Measurements from ENCODE around the gene MSL1.
"Not testable (repeated sequence)": the region's sequence is repeated elsewhere in the genome, so short reads cannot be mapped to it uniquely, and the experiment has no call there.

MSL1 gene

GRCh38 chr17:40134184-40134583, 12.4 kb downstream of the MSL1 start:
- no peak for DNase-seq
- no peak overlapping the region for H2BK15ac ChIP-seq (replicated peaks; ENCODE audit: low read depth)
- no CpG with 5 or more reads among the region's 7 CpGs for WGBS (ENCODE audit: extremely low coverage, insufficient coverage, low lambda C conversion rate)
- peaks cover 1% of the 10 kb centered on the region for H3K27me3 ChIP-seq (ENCODE audit: insufficient read depth, low read length, poor library complexity)
- no peak overlapping the region for H3K18ac ChIP-seq (ENCODE audit: low read length)
- no peak overlapping the region for H4K8ac ChIP-seq (ENCODE audit: low read depth, low read length)
- H2AK5ac ChIP-seq (ENCODE audit: low read length) = no peak overlapping the region
- no peaks in the 10 kb centered on the region for H3K4me1 ChIP-seq (ENCODE audit: control insufficient read depth, low read depth, low read length)
- H3K4ac ChIP-seq (ENCODE audit: low read depth, low read length) = no peak overlapping the region
- peaks cover 4% of the 10 kb centered on the region for H3K79me1 ChIP-seq (ENCODE audit: low read length)
- H2BK5ac ChIP-seq (ENCODE audit: low read length) = no peak overlapping the region
- no peaks in the 10 kb centered on the region for H3K79me2 ChIP-seq (ENCODE audit: control insufficient read depth, insufficient read depth, low read length)
- no peak overlapping the region for H2BK120ac ChIP-seq (ENCODE audit: low read depth, low read length)
- H3K9ac ChIP-seq (ENCODE audit: low read length) = no peak overlapping the region
- H3K27ac ChIP-seq (ENCODE audit: low read depth, low read length) = peak overlapping the region; percentile 34
- H3K4me2 ChIP-seq (ENCODE audit: low read length) = no peak overlapping the region
- no peak overlapping the region for H3K23ac ChIP-seq (ENCODE audit: low read length)
- H4K5ac ChIP-seq (ENCODE audit: low read length) = no peak overlapping the region
- peaks cover 17% of the 10 kb centered on the region for H3K36me3 ChIP-seq (ENCODE audit: control insufficient read depth, insufficient read depth, low read length)
- H3K4me3 ChIP-seq (ENCODE audit: low read length) = no peak overlapping the region
- H3K56ac ChIP-seq (ENCODE audit: low read length) = no peak overlapping the region

- no CpG with 5 or more reads among the region's 3 CpGs for WGBS (ENCODE audit: extremely low coverage, insufficient coverage, low lambda C conversion rate)
- H4K5ac ChIP-seq (ENCODE audit: low read length) = no peak overlapping the region
- no peaks in the 10 kb centered on the region for H3K79me1 ChIP-seq (ENCODE audit: low read length)
- H2BK120ac ChIP-seq (ENCODE audit: low read depth, low read length) = no peak overlapping the region
- no peak overlapping the region for H2BK5ac ChIP-seq (ENCODE audit: low read length)
- no peak overlapping the region for H2AK5ac ChIP-seq (ENCODE audit: low read length)
- no peak overlapping the region for H3K56ac ChIP-seq (ENCODE audit: low read length)
- no peak overlapping the region for H3K23ac ChIP-seq (ENCODE audit: low read length)
- H3K18ac ChIP-seq (ENCODE audit: low read length) = no peak overlapping the region
- no peak overlapping the region for H3K4me3 ChIP-seq (ENCODE audit: low read length)
- peaks cover 1% of the 10 kb centered on the region for H3K27me3 ChIP-seq (ENCODE audit: insufficient read depth, low read length, poor library complexity)
- no peak overlapping the region for H4K8ac ChIP-seq (ENCODE audit: low read depth, low read length)
- peaks cover 10% of the 10 kb centered on the region for H3K36me3 ChIP-seq (ENCODE audit: control insufficient read depth, insufficient read depth, low read length)
- no peak overlapping the region for H2BK15ac ChIP-seq (replicated peaks; ENCODE audit: low read depth)
- H3K4me2 ChIP-seq (ENCODE audit: low read length) = no peak overlapping the region
- no peaks in the 10 kb centered on the region for H3K4me1 ChIP-seq (ENCODE audit: control insufficient read depth, low read depth, low read length)
- no peak overlapping the region for H3K9ac ChIP-seq (ENCODE audit: low read length)
- no peak overlapping the region for H3K27ac ChIP-seq (ENCODE audit: low read depth, low read length)
- no peaks in the 10 kb centered on the region for H3K79me2 ChIP-seq (ENCODE audit: control insufficient read depth, insufficient read depth, low read length)
- no peak overlapping the region for H3K4ac ChIP-seq (ENCODE audit: low read depth, low read length)
- peak; percentile 34 for DNase-seq
These were observed 14.0 kb downstream of the MSL1 start for GRCh38 chr17:40135817-40136216.

- peak overlapping the region; percentile 10 for H3K18ac ChIP-seq (ENCODE audit: low read length)
- peaks cover 3% of the 10 kb centered on the region for H3K4me1 ChIP-seq (ENCODE audit: control insufficient read depth, low read depth, low read length)
- H3K23ac ChIP-seq (ENCODE audit: low read length) = no peak overlapping the region
- no peak overlapping the region for H2AK5ac ChIP-seq (ENCODE audit: low read length)
- WGBS (ENCODE audit: extremely low coverage, insufficient coverage, low lambda C conversion rate) = no CpG with 5 or more reads among the region's 14 CpGs
- H3K36me3 ChIP-seq (ENCODE audit: control insufficient read depth, insufficient read depth, low read length) = peaks cover 3% of the 10 kb centered on the region
- H3K4me3 ChIP-seq (ENCODE audit: low read length) = peak overlapping the region; percentile 38
- H4K8ac ChIP-seq (ENCODE audit: low read depth, low read length) = no peak overlapping the region
- no peak overlapping the region for H4K5ac ChIP-seq (ENCODE audit: low read length)
- H3K79me2 ChIP-seq (ENCODE audit: control insufficient read depth, insufficient read depth, low read length) = peaks cover 8% of the 10 kb centered on the region
- peak overlapping the region; percentile 85 for H3K27ac ChIP-seq (ENCODE audit: low read depth, low read length)
- H3K9ac ChIP-seq (ENCODE audit: low read length) = peak overlapping the region; percentile 77
- H2BK15ac ChIP-seq (replicated peaks; ENCODE audit: low read depth) = no peak overlapping the region
- H3K79me1 ChIP-seq (ENCODE audit: low read length) = peaks cover 6% of the 10 kb centered on the region
- peak overlapping the region; percentile 8 for H2BK120ac ChIP-seq (ENCODE audit: low read depth, low read length)
- peak overlapping the region; percentile 21 for H3K4me2 ChIP-seq (ENCODE audit: low read length)
- no peak overlapping the region for H3K4ac ChIP-seq (ENCODE audit: low read depth, low read length)
- peak overlapping the region; percentile 6 for H2BK5ac ChIP-seq (ENCODE audit: low read length)
- H3K56ac ChIP-seq (ENCODE audit: low read length) = peak overlapping the region; percentile 86
- no peak for DNase-seq
- no peaks in the 10 kb centered on the region for H3K27me3 ChIP-seq (ENCODE audit: insufficient read depth, low read length, poor library complexity)
These were observed 17.8 kb downstream of the MSL1 start for GRCh38 chr17:40139566-40140058.

- H3K79me2 ChIP-seq (ENCODE audit: control insufficient read depth, insufficient read depth, low read length) = peaks cover 20% of the 10 kb centered on the region
- not testable (repeated sequence) for H3K4me3 ChIP-seq (ENCODE audit: low read length); H3K4ac ChIP-seq (ENCODE audit: low read depth, low read length)
These were observed 21.4 kb downstream of the MSL1 start for GRCh38 chr17:40143166-40143565.

GRCh38 chr17:40145476-40145875, 23.7 kb downstream of the MSL1 start:
- peaks cover 7% of the 10 kb centered on the region for H3K36me3 ChIP-seq (ENCODE audit: control insufficient read depth, insufficient read depth, low read length)
- no peaks in the 10 kb centered on the region for H3K27me3 ChIP-seq (ENCODE audit: insufficient read depth, low read length, poor library complexity)
- no peak overlapping the region for H2BK5ac ChIP-seq (ENCODE audit: low read length)
- no peak overlapping the region for H3K4ac ChIP-seq (ENCODE audit: low read depth, low read length)
- H2BK120ac ChIP-seq (ENCODE audit: low read depth, low read length) = no peak overlapping the region
- WGBS (ENCODE audit: extremely low coverage, insufficient coverage, low lambda C conversion rate) = 100% methylated on average over 1 of the region's 3 CpGs
- no peak overlapping the region for H3K4me3 ChIP-seq (ENCODE audit: low read length)
- H3K27ac ChIP-seq (ENCODE audit: low read depth, low read length) = no peak overlapping the region
- peaks cover 3% of the 10 kb centered on the region for H3K4me1 ChIP-seq (ENCODE audit: control insufficient read depth, low read depth, low read length)
- H4K5ac ChIP-seq (ENCODE audit: low read length) = no peak overlapping the region
- no peak overlapping the region for H4K8ac ChIP-seq (ENCODE audit: low read depth, low read length)
- H2AK5ac ChIP-seq (ENCODE audit: low read length) = no peak overlapping the region
- H3K79me2 ChIP-seq (ENCODE audit: control insufficient read depth, insufficient read depth, low read length) = peaks cover 29% of the 10 kb centered on the region
- DNase-seq = no peak
- no peak overlapping the region for H3K4me2 ChIP-seq (ENCODE audit: low read length)
- H3K23ac ChIP-seq (ENCODE audit: low read length) = no peak overlapping the region
- H3K56ac ChIP-seq (ENCODE audit: low read length) = no peak overlapping the region
- H2BK15ac ChIP-seq (replicated peaks; ENCODE audit: low read depth) = no peak overlapping the region
- peaks cover 21% of the 10 kb centered on the region for H3K79me1 ChIP-seq (ENCODE audit: low read length)
- no peak overlapping the region for H3K18ac ChIP-seq (ENCODE audit: low read length)
- H3K9ac ChIP-seq (ENCODE audit: low read length) = no peak overlapping the region

More at GRCh38 chr17:40143166-40143565, 21.4 kb downstream of the MSL1 start:
- H3K79me1 ChIP-seq (ENCODE audit: low read length) = peaks cover 14% of the 10 kb centered on the region
- DNase-seq; H2BK120ac ChIP-seq (ENCODE audit: low read depth, low read length); H2AK5ac ChIP-seq (ENCODE audit: low read length); H3K56ac ChIP-seq (ENCODE audit: low read length); H4K5ac ChIP-seq (ENCODE audit: low read length); H3K27ac ChIP-seq (ENCODE audit: low read depth, low read length); H3K27me3 ChIP-seq (ENCODE audit: insufficient read depth, low read length, poor library complexity); H4K8ac ChIP-seq (ENCODE audit: low read depth, low read length); H3K36me3 ChIP-seq (ENCODE audit: control insufficient read depth, insufficient read depth, low read length); H3K23ac ChIP-seq (ENCODE audit: low read length); H3K18ac ChIP-seq (ENCODE audit: low read length); H3K4me1 ChIP-seq (ENCODE audit: control insufficient read depth, low read depth, low read length); H3K9ac ChIP-seq (ENCODE audit: low read length); H2BK5ac ChIP-seq (ENCODE audit: low read length); H3K4me2 ChIP-seq (ENCODE audit: low read length); H2BK15ac ChIP-seq (replicated peaks; ENCODE audit: low read depth): not testable (repeated sequence)
- no CpG with 5 or more reads among the region's 3 CpGs for WGBS (ENCODE audit: extremely low coverage, insufficient coverage, low lambda C conversion rate)

- Histone ChIP-seq H2BK120ac (ENCODE audit: low read depth, low read length) (no peak overlapping the region), H2AK5ac (ENCODE audit: low read length) (no peak overlapping the region)
These were observed 26.8 kb downstream of the MSL1 start for GRCh38 chr17:40148527-40148926.

More at GRCh38 chr17:40148527-40148926, 26.8 kb downstream of the MSL1 start:
- H3K9ac ChIP-seq (ENCODE audit: low read length) = no peak overlapping the region
- H3K4me3 ChIP-seq (ENCODE audit: low read length) = no peak overlapping the region
- H2BK5ac ChIP-seq (ENCODE audit: low read length) = no peak overlapping the region
- H3K4ac ChIP-seq (ENCODE audit: low read depth, low read length) = no peak overlapping the region
- H3K4me1 ChIP-seq (ENCODE audit: control insufficient read depth, low read depth, low read length) = no peaks in the 10 kb centered on the region
- no peak overlapping the region for H3K18ac ChIP-seq (ENCODE audit: low read length)
- no peaks in the 10 kb centered on the region for H3K27me3 ChIP-seq (ENCODE audit: insufficient read depth, low read length, poor library complexity)
- H3K56ac ChIP-seq (ENCODE audit: low read length) = no peak overlapping the region
- H3K23ac ChIP-seq (ENCODE audit: low read length) = no peak overlapping the region
- H2BK15ac ChIP-seq (replicated peaks; ENCODE audit: low read depth) = no peak overlapping the region
- no peak overlapping the region for H4K5ac ChIP-seq (ENCODE audit: low read length)
- H3K27ac ChIP-seq (ENCODE audit: low read depth, low read length) = no peak overlapping the region
- H3K4me2 ChIP-seq (ENCODE audit: low read length) = no peak overlapping the region
- peaks cover 4% of the 10 kb centered on the region for H3K36me3 ChIP-seq (ENCODE audit: control insufficient read depth, insufficient read depth, low read length)
- DNase-seq = no peak
- no peak overlapping the region for H4K8ac ChIP-seq (ENCODE audit: low read depth, low read length)
- peaks cover 15% of the 10 kb centered on the region for H3K79me1 ChIP-seq (ENCODE audit: low read length)
- peaks cover 23% of the 10 kb centered on the region for H3K79me2 ChIP-seq (ENCODE audit: control insufficient read depth, insufficient read depth, low read length)
- no CpG with 5 or more reads among the region's 3 CpGs for WGBS (ENCODE audit: extremely low coverage, insufficient coverage, low lambda C conversion rate)
